HG03135 (cell line): ENCODE results near the gene ASGR1.
"Not testable (repeated sequence)": the region's sequence is repeated elsewhere in the genome, so short reads cannot be mapped to it uniquely, and the experiment has no call there.

Experiments
- ATAC-seq: cut with Tn5 transposase; IDR thresholded peaks from one replicate; pipeline ENCODE4 v1.9.1; 2021; ENCODE audit warnings: mild to moderate bottlenecking, moderate library complexity; ENCODE audit not compliant: unreplicated experiment

ASGR1 gene

DNA sequence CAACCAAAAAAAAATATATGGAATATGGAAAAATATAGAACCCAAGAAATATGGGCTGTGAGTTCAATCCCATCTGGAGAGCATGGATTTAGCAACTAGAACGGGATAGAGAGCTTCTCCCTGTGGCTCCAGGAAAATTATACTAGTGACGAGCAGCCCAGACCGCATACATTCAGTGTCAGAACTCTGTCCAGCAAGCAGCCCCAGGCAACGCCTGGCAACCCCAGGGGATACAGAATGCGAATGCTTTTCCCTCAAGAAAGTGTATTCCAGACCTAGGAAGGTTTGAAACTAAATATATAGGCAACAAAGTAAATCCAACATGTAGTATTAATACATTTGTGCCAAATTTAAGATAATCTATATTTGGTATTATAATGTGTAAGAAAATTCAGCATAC lies 51.0 kb downstream of the ASGR1 start:
- no peak for ATAC-seq

DNA sequence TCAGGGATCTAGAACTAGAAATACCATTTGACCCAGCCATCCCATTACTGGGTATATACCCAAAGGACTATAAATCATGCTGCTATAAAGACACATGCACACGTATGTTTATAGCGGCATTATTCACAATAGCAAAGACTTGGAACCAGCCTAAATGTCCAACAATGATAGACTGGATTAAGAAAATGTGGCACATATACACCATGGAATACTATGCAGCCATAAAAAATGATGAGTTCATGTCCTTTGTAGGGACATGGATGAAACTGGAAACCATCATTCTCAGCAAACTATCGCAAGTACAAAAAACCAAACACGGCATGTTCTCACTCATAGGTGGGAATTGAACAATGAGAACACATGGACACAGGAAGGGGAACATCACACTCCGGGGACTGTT lies 51.7 kb downstream of the ASGR1 start:
- not testable (repeated sequence) for ATAC-seq

DNA sequence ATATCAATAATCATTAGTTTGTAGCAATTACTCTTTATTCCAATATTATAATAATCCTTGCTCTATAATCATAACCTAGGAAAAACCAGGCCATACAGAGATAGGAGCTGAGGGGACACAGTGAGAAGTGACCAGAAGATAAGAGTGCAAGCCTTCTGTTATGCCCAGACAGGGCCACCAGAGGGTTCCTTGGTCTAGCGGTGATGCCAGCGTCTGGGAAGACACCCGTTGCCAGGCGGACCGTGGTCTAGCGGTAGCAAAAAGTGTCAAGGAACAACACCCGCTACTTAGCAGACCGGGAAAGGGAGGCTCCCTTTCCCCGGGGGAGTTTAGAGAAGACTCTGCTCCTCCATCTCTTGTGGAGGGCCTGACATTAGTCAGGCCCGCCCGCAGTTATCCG lies 52.8 kb downstream of the ASGR1 start:
- not testable (repeated sequence) for ATAC-seq

DNA sequence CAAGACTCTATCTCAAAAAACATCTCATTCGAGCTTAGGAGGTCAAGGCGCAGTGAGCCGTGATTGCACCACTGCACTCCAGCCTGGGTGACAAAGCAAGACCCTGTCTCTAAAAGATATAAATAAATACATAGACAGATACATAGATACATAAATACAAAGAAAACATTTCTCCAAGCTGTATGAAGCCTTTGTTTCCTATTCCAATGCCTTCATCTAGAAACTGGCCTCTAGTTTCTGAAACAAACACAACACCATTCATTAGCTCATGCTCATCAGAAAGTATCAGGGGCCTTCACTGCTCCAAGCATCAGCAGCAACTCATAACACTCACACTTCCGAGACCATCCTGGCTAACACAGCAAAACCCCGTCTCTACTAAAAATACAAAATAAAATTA lies 54.2 kb downstream of the ASGR1 start:
- ATAC-seq = no peak

DNA sequence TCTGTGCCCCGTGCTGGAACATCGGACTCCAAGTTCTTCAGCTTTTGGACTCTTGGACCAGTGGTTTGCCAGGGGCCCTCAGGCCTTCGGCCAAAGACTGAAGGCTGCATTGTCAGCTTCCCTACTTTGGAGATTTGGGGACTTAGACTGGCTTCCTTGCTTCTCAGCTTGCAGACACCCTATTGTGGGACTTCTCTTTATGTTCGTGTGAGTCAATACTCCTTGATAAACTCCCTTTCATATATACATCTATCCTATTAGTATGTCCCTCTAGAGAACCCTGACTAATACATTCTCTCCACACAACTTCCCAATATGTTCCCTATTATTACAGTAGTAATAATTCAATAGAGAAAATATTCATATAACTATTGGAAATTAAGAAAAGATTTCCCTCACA lies 55.3 kb downstream of the ASGR1 start:
- no peak for ATAC-seq
